DOHH2 (cell line): Measurements from ENCODE around the gene C3AR1.

Experiments used
- CTCF ChIP-seq: fragments of 200-600 bp; sonication (generic); IDR thresholded peaks from one replicate; pipeline ENCODE4 v1.5.1; 2014; ENCODE audit warnings: antibody characterized with exemption, mild to moderate bottlenecking, low read depth, low read length; ENCODE audit not compliant: poor library complexity, severe bottlenecking
- EZH2phosphoT487 ChIP-seq: fragments of 200-600 bp; sonication (generic); IDR thresholded peaks from 2 replicates; pipeline ENCODE4 v1.6.1; 2017; ENCODE audit warnings: borderline replicate concordance, mild to moderate bottlenecking, antibody characterized with exemption, low read length, moderate library complexity, mixed read lengths

GRCh38 chr12:8057839-8058238, 8.3 kb downstream of the C3AR1 start:
- TF ChIP-seq CTCF (no peak), EZH2phosphoT487 (no peak)
